H9 (cell line): ENCODE measurements around the gene AP2A2. TPM values are rescaled to one million over a fixed set of nuclear protein-coding genes. Genes with fewer than 3 reads are reported as not detected.

ENCODE experiments used
- DNase-seq: peaks from one replicate; pipeline ENCODE4 v3.0.0-alpha.2; 2017
- H2AFZ ChIP-seq: one replicate; pipeline ENCODE4 v1.6.1; 2013; ENCODE audit warnings: mild to moderate bottlenecking, low read length, control low read depth, moderate library complexity
- H2AK5ac ChIP-seq: 2 replicates; pipeline ENCODE4 v1.6.1; 2013; ENCODE audit warnings: low read length, control low read depth, mixed read lengths; ENCODE audit not compliant: insufficient read length
- H2BK120ac ChIP-seq: one replicate; pipeline ENCODE4 v1.6.1; 2013; ENCODE audit warnings: low read depth, mild to moderate bottlenecking, low read length, control low read depth, inconsistent platforms; ENCODE audit not compliant: poor library complexity, severe bottlenecking
- H2BK12ac ChIP-seq: 2 replicates; pipeline ENCODE4 v1.6.1; 2013; ENCODE audit warnings: low read length, control low read depth, mixed read lengths, low read depth; ENCODE audit not compliant: insufficient read length
- H2BK15ac ChIP-seq: 2 replicates; pipeline ENCODE4 v1.6.1; 2013; ENCODE audit warnings: low read depth, low read length, control low read depth
- H2BK20ac ChIP-seq: one replicate; pipeline ENCODE4 v1.6.1; 2013; ENCODE audit warnings: low read depth, mild to moderate bottlenecking, low read length, control low read depth, inconsistent platforms; ENCODE audit not compliant: poor library complexity, severe bottlenecking
- H2BK5ac ChIP-seq: 2 replicates; pipeline ENCODE4 v1.6.1; 2013; ENCODE audit warnings: low read length, control low read depth, mixed read lengths; ENCODE audit not compliant: insufficient read length
- H3K14ac ChIP-seq: 2 replicates; pipeline ENCODE4 v1.6.1; 2013; ENCODE audit warnings: low read length, control low read depth; ENCODE audit not compliant: insufficient read depth
- H3K18ac ChIP-seq: 2 replicates; pipeline ENCODE4 v1.6.1; 2013; ENCODE audit warnings: low read depth, mild to moderate bottlenecking, mixed read lengths, low read length, control low read depth; ENCODE audit not compliant: insufficient read length
- H3K23ac ChIP-seq: 2 replicates; pipeline ENCODE4 v1.6.1; 2013; ENCODE audit warnings: low read length, control low read depth, mixed read lengths, low read depth; ENCODE audit not compliant: insufficient read length
- H3K23me2 ChIP-seq: 2 replicates; pipeline ENCODE4 v1.6.1; 2013; ENCODE audit warnings: low read depth, mild to moderate bottlenecking, mixed read lengths, low read length, control low read depth; ENCODE audit not compliant: insufficient read length, poor library complexity, severe bottlenecking
- H3K27ac ChIP-seq: 2 replicates; pipeline ENCODE4 v1.5.1; 2013; ENCODE audit warnings: low read length, control low read depth, mixed read lengths, low read depth; ENCODE audit not compliant: insufficient read length
- H3K27me3 ChIP-seq: 2 replicates; pipeline ENCODE4 v1.6.1; 2013; ENCODE audit warnings: low read length, control low read depth, inconsistent platforms; ENCODE audit not compliant: insufficient read depth
- H3K4ac ChIP-seq: 2 replicates; pipeline ENCODE4 v1.6.1; 2013; ENCODE audit warnings: low read depth, mild to moderate bottlenecking, control low read depth, inconsistent platforms, low read length, moderate library complexity
- H3K4me1 ChIP-seq: 2 replicates; pipeline ENCODE4 v1.6.1; 2013; ENCODE audit warnings: low read length, control low read depth, inconsistent platforms; ENCODE audit not compliant: insufficient read depth
- H3K4me2 ChIP-seq: 2 replicates; pipeline ENCODE4 v1.6.1; 2013; ENCODE audit warnings: low read length, control low read depth, mixed read lengths; ENCODE audit not compliant: insufficient read length, insufficient read depth
- H3K56ac ChIP-seq: 2 replicates; pipeline ENCODE4 v1.6.1; 2013; ENCODE audit warnings: low read depth, mild to moderate bottlenecking, mixed read lengths, low read length, control low read depth; ENCODE audit not compliant: insufficient read length
- H3K79me1 ChIP-seq: 2 replicates; pipeline ENCODE4 v1.6.1; 2013; ENCODE audit warnings: low read depth, mild to moderate bottlenecking, moderate library complexity, low read length, control low read depth, inconsistent platforms; ENCODE audit not compliant: insufficient read depth, poor library complexity, severe bottlenecking
- H3K79me2 ChIP-seq: 2 replicates; pipeline ENCODE4 v1.6.1; 2013; ENCODE audit warnings: low read length, control low read depth, inconsistent platforms; ENCODE audit not compliant: insufficient read depth
- H3K9ac ChIP-seq: 2 replicates; pipeline ENCODE4 v1.6.1; 2013; ENCODE audit warnings: low read length, control low read depth, mixed read lengths; ENCODE audit not compliant: insufficient read length; ENCODE audit errors: extremely low read depth
- H3K9me3 ChIP-seq: one replicate; pipeline ENCODE4 v1.6.1; 2013; ENCODE audit warnings: low read depth, low read length, inconsistent platforms; ENCODE audit not compliant: control insufficient read depth
- H3T11ph ChIP-seq: one replicate; pipeline ENCODE4 v1.6.1; 2013; ENCODE audit warnings: mild to moderate bottlenecking, low read length, control low read depth, inconsistent platforms
- H4K20me1 ChIP-seq: one replicate; pipeline ENCODE4 v1.6.1; 2013; ENCODE audit not compliant: control insufficient read depth, insufficient read length, insufficient read depth
- H4K5ac ChIP-seq: 2 replicates; pipeline ENCODE4 v1.6.1; 2013; ENCODE audit warnings: low read depth, mild to moderate bottlenecking, mixed read lengths, low read length, control low read depth; ENCODE audit not compliant: insufficient read length
- H4K8ac ChIP-seq: replicated peaks from 2 replicates; pipeline ENCODE4 v1.6.1; 2013; ENCODE audit warnings: low read length, control low read depth, mixed read lengths, low read depth; ENCODE audit not compliant: insufficient read length
- H4K91ac ChIP-seq: 2 replicates; pipeline ENCODE4 v1.6.1; 2013; ENCODE audit warnings: low read depth, mild to moderate bottlenecking, moderate library complexity, mixed read lengths, low read length, control low read depth; ENCODE audit not compliant: insufficient read length
- H3K27ac Mint-ChIP-seq, 3 experiments: 2 replicates in 2 of 3; 3 replicates in 1 of 3; pipeline ENCODE4 v1.8.0; 2020 to 2021; ENCODE audit warnings: mixed read lengths in 3 of 3, mild to moderate bottlenecking in 1 of 3, moderate library complexity in 1 of 3
- H3K27me3 Mint-ChIP-seq: 2 replicates; pipeline ENCODE4 v1.8.0; 2021; ENCODE audit warnings: low read depth, mild to moderate bottlenecking, moderate library complexity, mixed read lengths
- H3K36me3 Mint-ChIP-seq, 3 experiments: 2 replicates in 2 of 3; 3 replicates in 1 of 3; pipeline ENCODE4 v1.8.0; 2020 to 2021; ENCODE audit warnings: low read depth in 3 of 3, mixed read lengths in 3 of 3; ENCODE audit not compliant: insufficient read depth in 1 of 3
- H3K4me1 Mint-ChIP-seq, 2 experiments: 2 replicates each; pipeline ENCODE4 v1.8.0; 2020; ENCODE audit warnings: mixed read lengths in 2 of 2
- H3K4me3 Mint-ChIP-seq, 2 experiments: 2 replicates in 1 of 2; 3 replicates in 1 of 2; pipeline ENCODE4 v1.8.0; 2020 to 2021; ENCODE audit warnings: mild to moderate bottlenecking in 2 of 2, mixed read lengths in 2 of 2, moderate library complexity in 1 of 2
- H3K9me3 Mint-ChIP-seq, 2 experiments: 2 replicates in 1 of 2; 3 replicates in 1 of 2; pipeline ENCODE4 v1.8.0; 2020; ENCODE audit warnings: mild to moderate bottlenecking in 2 of 2, mixed read lengths in 2 of 2, moderate library complexity in 1 of 2
- WGBS: extraction: QIAGEN DNeasy Blood & Tissue Kit; methylation state at CpG from one replicate; pipeline ENCODE4 v1.1.7; 2013; ENCODE audit warnings: missing lambda C conversion rate, low lambda C conversion rate, mixed read lengths; ENCODE audit not compliant: insufficient read length; ENCODE audit errors: extremely low coverage; 5-methylcytosine and 5-hydroxymethylcytosine counted together
- total RNA-seq: library from RNA; stranded (reverse); gene quantifications from 2 replicates; pipeline ENCODE4 v1.2.1, GENCODE V29; 2021
- TF ChIP-seq, protein P1 (sequence below): fragments of 200-600 bp; sonication (generic); conservative IDR thresholded peaks from 3 replicates; pipeline ENCODE4 v1.8.0; 2021; ENCODE audit warnings: antibody characterized with exemption, mild to moderate bottlenecking

AP2A2 gene
- total RNA-seq, 1 experiment from 2014 or later: 53.7 TPM

DNA sequence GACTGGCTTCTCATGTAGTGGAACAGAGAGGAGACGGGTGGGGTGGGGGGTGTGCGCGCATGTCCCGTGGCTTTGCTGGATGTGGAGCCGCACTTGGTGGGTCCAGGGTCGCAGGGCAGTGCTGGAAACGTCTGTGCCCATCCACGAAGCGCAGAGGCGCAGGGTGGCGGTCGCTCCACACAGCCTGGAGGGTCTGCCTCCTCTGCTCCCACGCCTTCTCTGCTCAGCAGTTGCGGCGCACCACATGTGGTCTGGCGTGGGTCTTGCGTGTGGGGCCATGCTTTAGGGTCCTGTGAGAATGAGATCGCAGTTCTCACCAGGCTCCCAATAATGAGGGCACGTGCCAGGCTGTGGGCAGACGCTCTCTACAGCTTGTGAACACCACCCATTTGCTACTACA lies 60.2 kb downstream of the AP2A2 start:
- Histone ChIP-seq H3K14ac (no peak overlapping the region), H4K20me1 (no peaks in the 10 kb centered on the region)

More for the DNA sequence above, 60.2 kb downstream of the AP2A2 start:
- no peak overlapping the region for H3K4me3 Mint-ChIP-seq
- Histone ChIP-seq H4K5ac (no peak overlapping the region), H3K4ac (no peak overlapping the region), H2BK5ac (no peak overlapping the region), H2BK120ac (no peak overlapping the region), H2BK12ac (no peak overlapping the region), H2BK15ac (no peak overlapping the region), H3K9me3 (no peaks in the 10 kb centered on the region), H2AK5ac (no peak overlapping the region), H3K27me3 (no peaks in the 10 kb centered on the region), H3K27ac (no peak overlapping the region), H4K8ac (no peak overlapping the region), H3K79me2 (no peaks in the 10 kb centered on the region), H3K56ac (no peak overlapping the region), H3K18ac (no peak overlapping the region), H3K23me2 (no peaks in the 10 kb centered on the region), H3K4me2 (no peak overlapping the region), H3K79me1 (no peaks in the 10 kb centered on the region), H2BK20ac (no peak overlapping the region), H3K23ac (no peak overlapping the region), H3T11ph (no peak overlapping the region), H3K9ac (no peak overlapping the region), H3K4me1 (no peaks in the 10 kb centered on the region), H2AFZ (no peak overlapping the region), H4K91ac (no peak overlapping the region)
- no peak overlapping the region for H3K27ac Mint-ChIP-seq
- no peak for DNase-seq
- no peaks in the 10 kb centered on the region for H3K27me3 Mint-ChIP-seq
- no peaks in the 10 kb centered on the region for H3K9me3 Mint-ChIP-seq
- TF ChIP-seq, protein P1, sequence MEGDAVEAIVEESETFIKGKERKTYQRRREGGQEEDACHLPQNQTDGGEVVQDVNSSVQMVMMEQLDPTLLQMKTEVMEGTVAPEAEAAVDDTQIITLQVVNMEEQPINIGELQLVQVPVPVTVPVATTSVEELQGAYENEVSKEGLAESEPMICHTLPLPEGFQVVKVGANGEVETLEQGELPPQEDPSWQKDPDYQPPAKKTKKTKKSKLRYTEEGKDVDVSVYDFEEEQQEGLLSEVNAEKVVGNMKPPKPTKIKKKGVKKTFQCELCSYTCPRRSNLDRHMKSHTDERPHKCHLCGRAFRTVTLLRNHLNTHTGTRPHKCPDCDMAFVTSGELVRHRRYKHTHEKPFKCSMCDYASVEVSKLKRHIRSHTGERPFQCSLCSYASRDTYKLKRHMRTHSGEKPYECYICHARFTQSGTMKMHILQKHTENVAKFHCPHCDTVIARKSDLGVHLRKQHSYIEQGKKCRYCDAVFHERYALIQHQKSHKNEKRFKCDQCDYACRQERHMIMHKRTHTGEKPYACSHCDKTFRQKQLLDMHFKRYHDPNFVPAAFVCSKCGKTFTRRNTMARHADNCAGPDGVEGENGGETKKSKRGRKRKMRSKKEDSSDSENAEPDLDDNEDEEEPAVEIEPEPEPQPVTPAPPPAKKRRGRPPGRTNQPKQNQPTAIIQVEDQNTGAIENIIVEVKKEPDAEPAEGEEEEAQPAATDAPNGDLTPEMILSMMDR: no peak
- no CpG with 5 or more reads among the region's 20 CpGs for WGBS
- no peaks in the 10 kb centered on the region for H3K4me1 Mint-ChIP-seq
- H3K36me3 Mint-ChIP-seq: peaks cover 19 to 77% (median 75%) of the 10 kb centered on the region in 3 experiments
